GM12874 (cell line): ENCODE data around the gene RNF111.

Experiments used
- CTCF ChIP-seq: IDR thresholded peaks from 2 replicates; pipeline ENCODE4 v1.5.1; 2011; ENCODE audit warnings: low read depth, mild to moderate bottlenecking, control low read depth, low read length, moderate library complexity; ENCODE audit not compliant: insufficient read depth

The RNF111 gene

GRCh38 chr15:59140422-59141226, 153.2 kb downstream of the RNF111 start:
- TF ChIP-seq CTCF = no peak

- TF ChIP-seq CTCF = no peak
These were observed 155.8 kb downstream of the RNF111 start for GRCh38 chr15:59143281-59143680.
